Ascending aorta (tissue), 2 donors: ENCODE measurements around the gene SH2B2. TPM values are rescaled to one million over a fixed set of nuclear protein-coding genes. Genes with fewer than 3 reads are reported as not detected.
"Not testable (repeated sequence)": the region's sequence is repeated elsewhere in the genome, so short reads cannot be mapped to it uniquely, and the experiment has no call there.

Source experiments
- DNase-seq, 2 donors: peaks; one replicate each; pipeline ENCODE4 v3.0.0-alpha.2; 2019; ENCODE audit warnings: low spot score in 2 of 2
- H3K27ac ChIP-seq, 2 donors: fragments of 200-600 bp; sonication (generic); one replicate each; pipeline ENCODE4 v1.5.1; 2016 to 2017; ENCODE audit warnings: mild to moderate bottlenecking in 1 of 2
- H3K27me3 ChIP-seq: fragments of 200-600 bp; sonication (generic); one replicate; pipeline ENCODE4 v1.5.1; 2017
- H3K36me3 ChIP-seq, 2 donors: fragments of 200-600 bp; sonication (generic); one replicate each; pipeline ENCODE4 v1.5.1; 2016
- H3K4me1 ChIP-seq, 2 donors: fragments of 200-600 bp; sonication (generic); one replicate each; pipeline ENCODE4 v1.5.1; 2016 to 2017; ENCODE audit warnings: mild to moderate bottlenecking in 1 of 2
- H3K4me3 ChIP-seq, 2 donors: fragments of 200-600 bp; sonication (generic); one replicate each; pipeline ENCODE4 v1.5.1; 2016 to 2017; ENCODE audit warnings: mild to moderate bottlenecking in 1 of 2
- H3K9me3 ChIP-seq, 2 donors: fragments of 200-600 bp; sonication (generic); one replicate each; pipeline ENCODE4 v1.5.1; 2016
- intact Hi-C: fragments of 100-400 bp; cut with DNase I; formaldehyde crosslinking; loops from one replicate; pipeline ENCODE4 v1.15.1; 2023
- total RNA-seq: library from RNA; depleted of rRNA; stranded (reverse); fragments of >200 nt; gene quantifications from one replicate; pipeline ENCODE4 v1.1.0, GENCODE V29; 2016
- TF ChIP-seq, protein P1 (sequence below), 3 experiments: fragments of 200-600 bp in 2 of 3; fragments of 450-650 bp in 1 of 3; sonication (generic) in 2 of 3; IDR thresholded peaks; one replicate each; pipeline ENCODE4 v1.5.1; 2016 to 2019; ENCODE audit warnings: antibody characterized with exemption in 3 of 3, mild to moderate bottlenecking in 1 of 3, moderate library complexity in 1 of 3

Gene SH2B2
- total RNA-seq, 1 donor from 2014 or later, result 4.2 TPM

DNA sequence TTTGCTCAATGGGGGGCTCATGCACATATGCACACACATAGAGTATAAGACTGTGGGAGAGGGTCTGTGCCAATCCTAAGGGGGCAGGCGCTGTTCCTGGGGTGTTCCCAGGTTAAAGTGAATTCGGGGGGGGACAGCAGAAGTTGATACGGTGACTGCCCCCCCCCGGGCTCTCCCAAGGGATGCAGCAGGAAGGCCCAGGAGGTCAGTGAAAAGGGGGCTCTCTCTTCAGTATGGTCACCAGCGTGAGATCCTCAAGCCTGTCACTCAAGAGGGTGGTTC lies 37.2 kb downstream of the SH2B2 start:
- TF ChIP-seq, protein P1, sequence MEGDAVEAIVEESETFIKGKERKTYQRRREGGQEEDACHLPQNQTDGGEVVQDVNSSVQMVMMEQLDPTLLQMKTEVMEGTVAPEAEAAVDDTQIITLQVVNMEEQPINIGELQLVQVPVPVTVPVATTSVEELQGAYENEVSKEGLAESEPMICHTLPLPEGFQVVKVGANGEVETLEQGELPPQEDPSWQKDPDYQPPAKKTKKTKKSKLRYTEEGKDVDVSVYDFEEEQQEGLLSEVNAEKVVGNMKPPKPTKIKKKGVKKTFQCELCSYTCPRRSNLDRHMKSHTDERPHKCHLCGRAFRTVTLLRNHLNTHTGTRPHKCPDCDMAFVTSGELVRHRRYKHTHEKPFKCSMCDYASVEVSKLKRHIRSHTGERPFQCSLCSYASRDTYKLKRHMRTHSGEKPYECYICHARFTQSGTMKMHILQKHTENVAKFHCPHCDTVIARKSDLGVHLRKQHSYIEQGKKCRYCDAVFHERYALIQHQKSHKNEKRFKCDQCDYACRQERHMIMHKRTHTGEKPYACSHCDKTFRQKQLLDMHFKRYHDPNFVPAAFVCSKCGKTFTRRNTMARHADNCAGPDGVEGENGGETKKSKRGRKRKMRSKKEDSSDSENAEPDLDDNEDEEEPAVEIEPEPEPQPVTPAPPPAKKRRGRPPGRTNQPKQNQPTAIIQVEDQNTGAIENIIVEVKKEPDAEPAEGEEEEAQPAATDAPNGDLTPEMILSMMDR (IDR thresholded peaks at IDR 0.05), result no peak
- H3K9me3 ChIP-seq, result no peaks in the 10 kb centered on the region
- H3K4me3 ChIP-seq, result no peak overlapping the region
- H3K36me3 ChIP-seq, result no peaks in the 10 kb centered on the region
- no peak for DNase-seq
- H3K4me1 ChIP-seq, result no peaks in the 10 kb centered on the region
- intact Hi-C loops, result no loop called here
- no peaks in the 10 kb centered on the region for H3K27me3 ChIP-seq
- H3K27ac ChIP-seq, result no peak overlapping the region

DNA sequence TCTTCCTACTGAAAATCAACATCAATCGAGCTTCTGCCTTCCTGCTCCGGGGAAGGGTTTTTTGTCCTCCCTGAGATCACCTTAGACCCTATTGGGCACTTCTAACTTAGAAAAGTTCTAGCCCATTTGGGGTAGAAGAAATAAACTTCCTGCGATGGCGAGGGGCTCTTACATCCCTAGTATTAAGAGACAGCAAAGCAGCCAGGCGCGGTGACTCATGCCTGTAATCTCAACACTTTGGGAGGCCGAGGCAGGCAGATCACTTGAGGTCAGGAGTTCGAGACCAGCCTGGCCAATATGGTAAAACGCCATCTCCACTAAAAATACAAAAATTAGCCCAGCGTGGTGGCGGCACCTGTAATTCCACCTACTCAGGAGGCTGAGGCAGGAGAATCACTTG lies 38.4 kb downstream of the SH2B2 start:
- H3K27me3 ChIP-seq, H3K36me3 ChIP-seq, intact Hi-C loops, H3K9me3 ChIP-seq, H3K4me1 ChIP-seq, H3K27ac ChIP-seq, H3K4me3 ChIP-seq: not testable (repeated sequence)
- peak in 1 of 2 donors; percentile 34 for DNase-seq

DNA sequence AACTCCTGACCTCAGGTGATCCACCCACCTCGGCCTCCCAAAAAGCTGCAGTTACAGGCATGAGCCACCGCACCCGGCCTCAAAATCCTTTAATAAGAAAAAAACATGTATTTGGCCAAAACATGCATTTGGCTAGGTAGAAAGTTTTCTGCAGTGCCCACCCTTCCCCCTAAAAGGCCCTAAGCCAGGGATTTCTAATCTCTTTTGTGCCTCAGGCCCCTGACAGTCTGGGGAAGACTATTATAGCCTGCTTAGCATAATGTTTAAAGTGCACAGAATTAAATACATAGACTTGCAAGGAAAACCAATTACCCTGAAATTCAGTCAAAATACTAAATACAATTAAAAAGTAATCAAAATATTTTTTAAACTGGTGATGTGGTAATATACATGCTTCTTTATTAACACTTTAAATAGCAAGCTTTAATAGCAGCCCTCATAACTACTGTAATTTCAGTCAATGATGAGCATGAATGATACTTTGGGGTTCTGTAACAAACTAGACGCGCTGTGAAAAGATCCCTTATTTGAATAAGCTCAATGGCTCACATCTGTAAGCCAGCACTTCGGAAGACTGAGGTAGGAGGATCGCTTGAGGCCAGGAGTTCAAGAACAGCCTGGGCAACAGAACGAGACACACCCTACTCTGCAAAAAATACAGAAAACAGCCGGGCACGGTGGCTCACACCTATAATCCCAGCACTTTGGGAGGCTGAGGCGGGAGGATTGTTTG lies 39.7 kb downstream of the SH2B2 start:
- intact Hi-C loops, result no loop called here
- DNase-seq, result peak in 1 of 2 donors; percentile 42
- H3K27me3 ChIP-seq, result no peaks in the 10 kb centered on the region
- no peak overlapping the region for H3K4me3 ChIP-seq
- TF ChIP-seq, protein P1 (IDR thresholded peaks at IDR 0.05), result no peak
- no peak overlapping the region for H3K27ac ChIP-seq
- H3K9me3 ChIP-seq, result no peaks in the 10 kb centered on the region
- H3K4me1 ChIP-seq, result no peaks in the 10 kb centered on the region
- H3K36me3 ChIP-seq, result no peaks in the 10 kb centered on the region

DNA sequence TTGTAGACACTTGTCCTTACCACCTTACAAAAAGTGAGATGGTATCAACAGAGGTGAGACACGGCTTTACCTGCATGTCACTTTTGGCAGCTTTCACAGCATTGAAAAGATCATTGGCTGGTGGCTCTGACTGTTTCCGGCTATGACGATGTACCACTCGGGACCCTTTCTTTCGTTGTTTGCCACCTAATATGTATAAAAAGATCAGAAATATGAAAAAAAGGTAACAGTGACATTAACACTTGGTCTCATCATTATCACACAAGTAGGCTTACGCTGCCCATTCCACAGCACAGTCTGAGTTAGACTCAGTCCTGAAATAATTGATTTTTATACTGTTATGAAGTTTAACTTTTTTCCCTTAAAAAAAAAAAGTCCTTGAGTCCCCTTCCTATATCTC lies 40.5 kb downstream of the SH2B2 start:
- H3K27me3 ChIP-seq, intact Hi-C loops, DNase-seq, H3K27ac ChIP-seq, H3K36me3 ChIP-seq, H3K9me3 ChIP-seq, H3K4me3 ChIP-seq, H3K4me1 ChIP-seq: not testable (repeated sequence)

DNA sequence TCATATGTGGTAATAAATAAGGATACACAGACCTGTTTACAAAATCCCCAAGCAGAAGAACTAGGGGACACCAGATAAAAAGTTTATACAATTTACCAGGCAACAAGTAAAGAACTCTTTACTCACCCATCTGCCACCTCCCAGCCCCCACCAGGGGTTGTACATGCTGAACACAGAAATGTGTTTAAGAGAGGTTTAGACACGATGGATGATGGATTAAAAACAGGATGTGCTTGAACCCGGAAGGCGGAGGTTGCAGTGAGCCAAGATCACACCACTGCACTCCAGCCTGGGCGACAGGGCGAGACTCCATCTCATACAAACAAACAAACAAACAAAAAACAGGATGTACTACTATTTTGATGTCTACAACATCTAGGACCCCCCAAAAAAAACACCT lies 42.2 kb downstream of the SH2B2 start:
- H3K27me3 ChIP-seq, H3K4me3 ChIP-seq, H3K4me1 ChIP-seq, H3K36me3 ChIP-seq, intact Hi-C loops, H3K27ac ChIP-seq, H3K9me3 ChIP-seq: not testable (repeated sequence)
- DNase-seq, result peak in 1 of 2 donors; percentile 15

DNA sequence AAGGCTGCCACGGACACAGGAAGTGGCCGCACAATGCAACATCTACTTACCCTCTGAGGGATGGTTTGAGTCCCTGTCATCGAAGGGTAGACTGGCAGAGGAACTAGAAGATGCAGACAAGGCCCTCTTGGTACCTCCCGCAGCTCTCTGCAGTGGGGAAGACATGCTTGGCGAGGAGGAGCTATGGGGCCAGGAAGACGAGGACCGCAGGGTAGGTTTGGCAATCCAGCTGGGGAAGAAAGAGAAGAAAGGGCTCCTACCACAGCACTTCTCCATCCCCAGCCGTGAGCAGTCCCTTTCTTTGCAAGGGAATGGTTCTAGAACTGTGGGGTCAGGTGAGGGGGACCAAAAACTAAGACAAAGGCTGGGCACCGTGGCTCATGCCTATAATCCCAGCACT lies 42.7 kb downstream of the SH2B2 start:
- peak in 1 of 2 donors; percentile 12 for DNase-seq
- H3K27me3 ChIP-seq, H3K9me3 ChIP-seq, intact Hi-C loops, H3K4me1 ChIP-seq, H3K36me3 ChIP-seq, H3K27ac ChIP-seq, H3K4me3 ChIP-seq: not testable (repeated sequence)

DNA sequence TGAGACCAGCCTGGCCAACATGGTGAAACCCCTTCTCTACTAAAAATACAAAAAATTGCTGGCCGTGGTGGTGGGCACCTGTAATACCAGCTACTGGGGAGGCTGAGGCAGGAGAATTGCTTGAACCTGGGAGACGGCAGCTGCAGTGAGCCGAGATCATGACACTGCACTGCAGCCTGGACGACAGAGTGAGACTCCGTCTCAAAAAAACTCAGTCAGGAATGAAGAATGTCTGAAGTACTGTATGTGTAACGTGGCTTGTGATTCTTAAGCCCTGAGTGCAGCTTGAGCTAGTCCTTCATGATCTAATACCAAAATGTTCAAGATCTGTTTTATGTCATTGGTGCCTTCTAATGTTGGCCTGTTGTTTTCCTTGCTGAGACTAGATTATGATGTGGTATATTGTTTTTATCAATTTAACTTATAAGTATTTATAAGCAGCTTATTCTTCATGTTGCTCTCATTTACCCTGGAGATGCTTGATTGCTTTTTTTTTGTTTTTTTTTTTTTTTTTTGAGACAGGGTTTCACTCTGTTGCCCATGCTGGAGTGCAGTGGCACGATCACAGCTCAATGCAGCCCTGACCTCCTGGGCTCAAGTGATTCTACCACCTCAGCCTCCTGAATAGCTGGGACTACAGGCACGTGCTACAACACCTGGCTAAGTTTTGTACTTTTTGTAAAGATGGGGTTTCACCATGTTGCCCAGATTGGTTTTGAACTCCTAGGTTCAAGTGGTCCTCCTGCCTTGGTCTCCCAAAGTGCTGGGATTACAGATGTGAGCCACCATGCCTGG lies 44.2 kb downstream of the SH2B2 start:
- H3K27me3 ChIP-seq, DNase-seq, H3K4me1 ChIP-seq, H3K27ac ChIP-seq, intact Hi-C loops, H3K9me3 ChIP-seq, H3K36me3 ChIP-seq, H3K4me3 ChIP-seq: not testable (repeated sequence)

DNA sequence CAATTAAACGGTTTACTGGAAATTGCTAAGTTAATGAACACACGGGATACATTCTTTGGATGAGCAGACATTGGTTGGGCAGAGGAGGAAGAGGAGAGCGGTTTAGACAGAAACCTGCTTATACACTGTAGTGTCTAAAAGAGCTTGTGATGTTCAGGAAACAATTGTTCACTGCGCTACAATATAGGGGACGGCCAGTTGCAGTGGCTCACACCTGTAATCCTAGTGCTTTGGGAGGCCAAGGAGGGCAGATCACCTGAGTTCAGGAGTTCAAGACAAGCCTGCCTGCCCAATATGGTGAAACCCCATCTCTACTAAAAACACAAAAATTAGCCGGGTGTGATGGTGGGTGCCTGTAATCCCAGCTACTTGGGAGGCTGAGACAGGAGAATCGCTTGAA lies 48.9 kb downstream of the SH2B2 start:
- H3K27me3 ChIP-seq, H3K36me3 ChIP-seq, H3K27ac ChIP-seq, H3K4me1 ChIP-seq, H3K9me3 ChIP-seq, DNase-seq, H3K4me3 ChIP-seq, intact Hi-C loops: not testable (repeated sequence)

DNA sequence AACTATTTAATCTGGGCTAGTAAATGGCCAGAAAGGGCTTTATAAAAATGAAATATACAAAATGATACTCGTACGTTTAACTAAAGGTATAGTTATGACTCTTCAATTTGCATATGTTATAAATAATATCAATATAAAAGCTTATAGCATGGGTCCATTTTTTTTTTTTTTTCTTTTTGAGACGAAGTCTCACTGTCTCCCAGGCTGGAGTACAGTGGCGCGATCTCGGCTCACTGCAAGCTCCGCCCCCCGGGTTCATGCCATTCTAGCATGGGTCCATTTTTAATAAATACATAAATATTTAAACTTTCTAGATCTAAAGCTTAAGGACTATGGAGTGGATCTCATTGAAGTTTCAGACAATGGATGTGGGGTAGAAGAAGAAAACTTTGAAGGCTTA lies 50.3 kb downstream of the SH2B2 start:
- DNase-seq, H3K9me3 ChIP-seq, H3K27me3 ChIP-seq, intact Hi-C loops, H3K27ac ChIP-seq, H3K4me1 ChIP-seq, H3K36me3 ChIP-seq, H3K4me3 ChIP-seq: not testable (repeated sequence)

DNA sequence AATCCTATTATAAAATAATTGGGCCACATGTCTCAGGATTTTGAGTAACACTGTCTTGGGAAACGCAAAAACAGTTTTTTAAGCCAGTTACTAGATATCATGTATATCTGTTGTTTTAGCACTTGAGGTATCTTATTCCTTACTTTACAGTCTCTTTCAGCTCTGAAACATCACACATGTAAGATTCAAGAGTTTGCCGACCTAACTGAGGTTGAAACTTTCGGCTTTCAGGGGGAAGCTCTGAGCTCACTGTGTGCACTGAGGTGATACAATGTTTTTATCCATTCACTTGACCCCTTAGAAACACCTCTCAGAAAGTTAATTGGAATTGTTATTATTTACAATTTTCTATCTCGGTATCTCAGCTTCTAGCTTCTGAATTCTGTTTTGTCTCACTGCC lies 50.8 kb downstream of the SH2B2 start:
- intact Hi-C loops, H3K36me3 ChIP-seq, H3K27me3 ChIP-seq, H3K9me3 ChIP-seq, H3K4me3 ChIP-seq, H3K27ac ChIP-seq, H3K4me1 ChIP-seq, DNase-seq: not testable (repeated sequence)

DNA sequence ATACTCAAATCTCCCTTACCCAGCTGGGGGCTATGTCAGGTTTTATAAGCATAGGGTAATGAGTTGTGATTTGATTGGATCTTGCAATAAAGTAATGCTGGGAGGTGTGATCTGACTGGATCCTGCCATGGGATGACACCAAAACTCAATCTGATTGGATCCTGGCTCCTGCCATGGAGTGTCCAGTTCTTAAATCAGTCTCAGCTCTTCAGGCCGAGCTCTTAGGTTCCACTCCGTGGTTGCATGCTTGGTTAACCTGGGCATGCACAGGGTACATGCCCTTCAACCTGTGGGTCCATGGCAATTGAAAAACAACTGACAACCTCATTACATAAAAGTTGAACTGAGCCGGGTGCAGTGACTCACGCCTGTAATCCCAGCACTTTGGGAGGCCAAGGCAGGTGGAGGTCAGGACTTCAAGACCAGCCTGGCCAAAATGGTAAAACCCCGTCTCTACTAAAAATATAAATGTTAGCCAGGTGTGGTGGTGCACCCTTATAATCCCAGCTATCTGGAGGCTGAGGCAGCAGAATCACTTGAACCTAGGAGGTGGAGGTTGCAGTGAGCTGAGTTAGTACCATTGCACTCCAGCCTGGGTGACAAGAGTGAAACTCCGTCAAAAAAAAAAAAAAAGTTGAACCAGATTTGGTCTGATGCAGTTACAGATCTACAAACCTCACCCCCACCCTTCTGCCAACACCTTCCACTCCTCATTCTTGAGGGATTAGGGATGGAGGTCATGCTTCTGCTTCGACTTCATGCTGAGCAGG lies 54.1 kb downstream of the SH2B2 start:
- H3K9me3 ChIP-seq, H3K27ac ChIP-seq, H3K27me3 ChIP-seq, H3K4me3 ChIP-seq, H3K4me1 ChIP-seq, intact Hi-C loops, H3K36me3 ChIP-seq, DNase-seq: not testable (repeated sequence)

DNA sequence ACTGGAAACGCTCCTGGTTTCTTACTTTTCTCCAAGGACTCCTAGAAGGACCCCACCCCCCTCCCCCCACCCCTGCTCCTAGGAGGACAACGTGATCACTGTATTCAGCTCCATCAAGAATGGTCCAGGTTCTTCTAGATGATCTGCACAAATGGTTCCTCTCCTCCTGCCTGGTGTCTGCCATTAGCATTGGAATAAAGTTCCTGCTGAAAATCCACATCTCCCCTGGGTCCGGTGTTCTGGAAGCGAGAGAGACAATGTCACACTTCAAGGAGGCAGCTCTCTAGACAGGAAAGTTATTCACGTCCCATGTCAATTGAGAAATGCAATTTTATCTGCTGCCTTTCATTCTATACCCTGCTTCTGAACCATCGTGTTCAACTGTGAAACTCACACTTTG lies 60.3 kb downstream of the SH2B2 start:
- H3K27ac ChIP-seq, H3K36me3 ChIP-seq, intact Hi-C loops, H3K27me3 ChIP-seq, DNase-seq, H3K4me1 ChIP-seq, H3K9me3 ChIP-seq, H3K4me3 ChIP-seq: not testable (repeated sequence)
